ENCODE results near the gene MRPL28.
A peak's percentile ranks its signal among the peaks of the same experiment; 100 is the strongest.

The MRPL28 gene

GRCh38 chr16:372302-372983 is 2.1 kb upstream of the MRPL28 start:
- Mint-ChIP-seq H3K27me3 (ENCODE audit: low read depth) (no peaks in the 10 kb centered on the region), H3K4me3 (peak overlapping the region in 1 of 3 experiments; percentile 26), H3K4me1 (peaks cover 13% of the 10 kb centered on the region), H3K36me3 (ENCODE audit: low read depth) (peaks cover 4% of the 10 kb centered on the region), H3K27ac (no peak overlapping the region), H3K9me3 (no peaks in the 10 kb centered on the region)
- TF ChIP-seq CTCF (IDR thresholded peaks at IDR 0.05; ENCODE audit: unreplicated experiment in 3 of 3), result no peak

DNA sequence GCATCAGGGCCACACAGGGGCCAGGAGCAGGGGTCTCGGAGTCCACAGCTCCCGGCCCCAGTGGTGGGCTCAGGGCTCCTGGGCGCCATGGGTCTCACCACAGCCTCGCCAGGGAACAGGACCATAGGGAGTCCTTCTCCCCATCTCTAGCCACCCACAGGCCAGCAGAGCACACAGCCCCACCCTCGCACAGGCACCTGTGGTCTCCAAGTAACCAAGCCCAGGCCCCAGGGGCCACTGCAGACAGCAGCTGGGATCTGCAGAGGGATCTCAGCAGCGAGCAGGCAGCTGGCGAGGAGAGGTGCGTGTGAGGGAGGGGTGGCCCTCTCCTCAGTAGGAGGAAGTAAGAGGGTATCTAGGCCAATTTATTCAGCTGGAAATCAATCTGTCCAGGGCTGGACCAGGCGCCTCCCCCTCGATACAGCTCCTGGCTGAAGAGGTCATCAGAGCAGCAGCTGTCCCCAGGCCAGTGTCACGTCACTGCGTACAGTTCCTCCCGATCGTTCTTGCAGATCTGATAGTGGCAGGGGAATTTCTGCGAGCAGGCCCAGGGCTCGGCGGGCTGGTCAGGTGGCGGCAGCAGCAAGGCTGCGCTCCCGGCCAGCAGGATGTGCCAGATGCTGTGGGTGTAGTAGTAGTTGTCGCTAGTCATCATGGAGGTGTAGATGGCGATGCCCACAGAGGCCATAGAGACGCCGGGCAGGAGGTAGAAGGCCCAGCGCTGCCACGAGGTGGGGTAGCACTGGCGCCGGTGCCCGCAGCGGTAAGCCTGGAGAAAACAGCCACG is 1.4 kb upstream of the MRPL28 start:
- H3K36me3 Mint-ChIP-seq (ENCODE audit: low read depth), result peaks cover 10% of the 10 kb centered on the region
- H3K4me1 Mint-ChIP-seq, result peaks cover 13% of the 10 kb centered on the region
- no peak overlapping the region for H3K27ac Mint-ChIP-seq
- H3K27me3 Mint-ChIP-seq (ENCODE audit: low read depth), result no peaks in the 10 kb centered on the region
- H3K9me3 Mint-ChIP-seq, result no peaks in the 10 kb centered on the region
- no peak for TF ChIP-seq CTCF (IDR thresholded peaks at IDR 0.05; ENCODE audit: unreplicated experiment in 3 of 3)
- H3K4me3 Mint-ChIP-seq, result peak overlapping the region; percentile 59 to 77 (median 69)

DNA sequence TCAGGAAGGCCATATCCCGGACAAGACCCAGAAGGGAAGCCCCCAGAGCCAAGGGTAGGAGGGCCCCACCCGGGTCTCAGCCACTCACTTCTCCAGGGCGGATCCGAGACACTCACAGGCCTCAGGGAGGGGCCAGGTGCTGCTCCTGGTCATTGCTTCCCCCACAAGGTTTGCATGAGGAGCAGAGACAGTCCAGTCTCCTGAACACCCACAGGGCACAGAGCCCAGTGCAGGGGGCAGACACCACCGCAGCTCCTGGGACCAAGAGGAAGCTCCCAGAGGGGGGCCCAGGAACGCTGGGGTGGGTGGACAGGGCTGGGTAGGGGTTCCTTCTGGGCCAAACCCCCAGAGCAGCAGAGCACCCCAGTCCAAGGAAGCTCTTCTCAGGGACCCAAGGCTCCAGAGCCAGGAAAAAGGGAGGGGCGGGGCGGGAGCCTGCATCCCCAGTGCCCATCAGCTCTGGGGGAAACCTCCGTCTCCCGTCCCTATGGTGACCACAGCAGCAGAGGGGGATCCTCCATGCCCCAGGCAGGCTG is 709 bp upstream of the MRPL28 start:
- Mint-ChIP-seq H3K9me3 (no peaks in the 10 kb centered on the region), H3K4me1 (peaks cover 13% of the 10 kb centered on the region), H3K4me3 (peak overlapping the region; percentile 85 to 89 (median 88)), H3K27ac (peak overlapping the region; percentile 92 to 94 (median 92)), H3K36me3 (ENCODE audit: low read depth) (peaks cover 11% of the 10 kb centered on the region), H3K27me3 (ENCODE audit: low read depth) (no peaks in the 10 kb centered on the region)
- no peak for TF ChIP-seq CTCF (IDR thresholded peaks at IDR 0.05; ENCODE audit: unreplicated experiment in 3 of 3)

DNA sequence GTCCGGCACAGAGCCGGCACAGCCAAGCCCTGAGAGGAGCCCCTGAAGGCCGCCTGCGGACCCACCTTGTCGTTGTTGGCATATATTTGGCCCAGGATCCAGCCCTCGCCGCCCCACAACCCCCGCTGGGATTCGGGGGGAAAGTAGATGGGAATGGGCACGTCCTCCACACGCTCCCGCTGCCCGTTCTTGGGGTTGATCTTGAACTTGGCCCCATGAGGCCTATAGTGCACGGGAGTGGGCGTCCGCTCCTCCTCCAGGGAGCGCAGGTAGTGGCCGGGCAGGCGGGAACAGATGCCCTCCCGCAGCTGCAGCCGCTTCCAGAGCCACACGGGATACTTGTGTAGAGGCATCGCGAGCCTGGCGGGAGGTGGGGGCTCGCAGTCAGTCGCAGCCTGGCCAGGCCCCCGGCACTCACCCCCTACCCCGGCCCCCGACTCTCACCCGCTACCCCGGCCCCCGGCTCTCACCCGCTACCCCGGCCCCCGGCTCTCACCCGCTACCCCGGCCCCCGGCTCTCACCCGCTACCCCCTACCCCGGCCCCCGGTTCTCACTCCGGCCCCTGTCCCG is 387 bp downstream of the MRPL28 start:
- no peaks in the 10 kb centered on the region for H3K9me3 Mint-ChIP-seq
- H3K27me3 Mint-ChIP-seq (ENCODE audit: low read depth), result no peaks in the 10 kb centered on the region
- H3K4me3 Mint-ChIP-seq, result peak overlapping the region; percentile 76 to 89 (median 85)
- H3K4me1 Mint-ChIP-seq, result peaks cover 13% of the 10 kb centered on the region
- peak overlapping the region; percentile 92 to 94 (median 92) for H3K27ac Mint-ChIP-seq
- H3K36me3 Mint-ChIP-seq (ENCODE audit: low read depth), result peaks cover 11% of the 10 kb centered on the region
- no peak for TF ChIP-seq CTCF (IDR thresholded peaks at IDR 0.05; ENCODE audit: unreplicated experiment in 3 of 3)

- no peaks in the 10 kb centered on the region for H3K27me3 Mint-ChIP-seq (ENCODE audit: low read depth)
- H3K4me1 Mint-ChIP-seq, result peaks cover 13% of the 10 kb centered on the region
- no peak for TF ChIP-seq CTCF (IDR thresholded peaks at IDR 0.05; ENCODE audit: unreplicated experiment in 3 of 3)
- no peak overlapping the region for H3K27ac Mint-ChIP-seq
- no peaks in the 10 kb centered on the region for H3K9me3 Mint-ChIP-seq
- peak overlapping the region; percentile 71 to 76 (median 75) for H3K4me3 Mint-ChIP-seq
- peaks cover 11% of the 10 kb centered on the region for H3K36me3 Mint-ChIP-seq (ENCODE audit: low read depth)
Measured at GRCh38 chr16:369275-369865, 968 bp downstream of the MRPL28 start.
